SKM-1 (cell line): ENCODE results near the gene CSTB.

Experiments used
- DNase-seq: peaks from one replicate; lab custom pipeline; 2025; ENCODE audit not compliant: unreplicated experiment; lab: John Stamatoyannopoulos, UW

CSTB gene

DNA sequence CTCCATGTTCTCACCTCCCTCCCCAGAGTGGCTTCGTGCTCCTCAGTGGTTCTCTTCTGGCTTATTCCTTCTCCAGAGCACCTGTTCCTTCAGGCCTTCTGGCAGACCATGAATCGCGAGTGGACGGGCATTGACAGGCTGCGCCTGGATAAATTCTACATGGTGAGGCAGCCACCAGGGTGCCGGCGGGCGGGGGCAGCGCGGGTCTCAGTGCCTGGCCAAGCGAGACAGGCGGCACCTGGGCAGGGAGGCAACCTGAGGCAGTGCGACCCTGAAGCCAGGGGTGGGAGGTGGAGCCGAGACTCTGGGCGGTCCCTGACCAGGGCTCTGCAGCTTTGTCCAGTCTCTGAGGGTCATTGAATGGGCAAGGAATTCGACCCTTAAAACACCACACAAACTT is 17.1 kb upstream of the CSTB start:
- no peak for DNase-seq

DNA sequence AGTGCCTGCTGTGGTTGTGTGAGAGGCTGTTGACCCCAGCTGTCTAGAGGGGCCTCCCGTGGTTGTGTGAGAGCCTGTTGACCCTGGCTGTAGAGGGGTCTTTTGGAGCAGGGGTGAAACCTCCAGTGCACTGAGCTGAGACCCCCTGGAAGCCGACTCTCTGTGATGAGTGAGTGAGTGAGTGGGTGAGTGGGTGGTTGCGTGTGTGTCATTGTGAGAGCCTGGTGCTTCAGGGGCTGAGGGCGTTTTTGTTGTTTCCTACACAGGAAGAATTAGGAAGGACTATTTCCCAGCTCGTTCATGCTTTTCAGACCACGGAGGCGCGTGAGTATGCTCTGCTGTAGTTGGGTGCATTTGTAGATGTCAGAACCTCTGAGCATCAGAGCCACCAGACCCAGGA is 16.3 kb upstream of the CSTB start:
- no peak for DNase-seq

DNA sequence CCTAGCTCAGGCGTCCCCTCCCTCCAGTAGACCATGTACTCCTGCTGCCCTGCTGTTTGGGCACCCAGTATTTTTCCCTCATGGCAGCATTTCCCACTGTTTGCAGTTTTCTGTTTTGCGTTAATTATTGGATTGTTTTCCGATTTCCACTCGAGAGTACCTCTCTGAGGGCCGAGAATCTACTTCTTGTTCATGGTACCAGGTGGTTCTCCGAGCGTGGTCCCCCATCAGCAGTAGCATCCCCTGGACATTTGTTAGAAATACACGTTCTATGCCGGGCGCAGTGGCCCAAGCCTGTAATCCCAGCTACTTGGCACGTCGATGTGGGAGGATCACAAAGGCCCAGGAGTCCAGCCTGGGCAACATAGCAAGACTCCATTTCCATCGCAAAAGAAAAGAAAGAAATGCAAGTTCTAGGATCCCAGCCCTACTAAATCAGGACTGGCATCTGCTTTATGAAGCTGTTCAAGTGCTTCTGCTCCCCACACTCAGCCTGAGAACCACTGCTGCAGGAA is 14.0 kb upstream of the CSTB start:
- DNase-seq: no peak

GRCh38 chr21:43789276-43790009 is 13.3 kb upstream of the CSTB start, which contains the start of gene RRP1:
TSS of gene RRP1 (plus strand) at chr21:43789577. CDS start at chr21:43789630, 53 bp downstream.
- DNase-seq: peak; percentile 75

DNA sequence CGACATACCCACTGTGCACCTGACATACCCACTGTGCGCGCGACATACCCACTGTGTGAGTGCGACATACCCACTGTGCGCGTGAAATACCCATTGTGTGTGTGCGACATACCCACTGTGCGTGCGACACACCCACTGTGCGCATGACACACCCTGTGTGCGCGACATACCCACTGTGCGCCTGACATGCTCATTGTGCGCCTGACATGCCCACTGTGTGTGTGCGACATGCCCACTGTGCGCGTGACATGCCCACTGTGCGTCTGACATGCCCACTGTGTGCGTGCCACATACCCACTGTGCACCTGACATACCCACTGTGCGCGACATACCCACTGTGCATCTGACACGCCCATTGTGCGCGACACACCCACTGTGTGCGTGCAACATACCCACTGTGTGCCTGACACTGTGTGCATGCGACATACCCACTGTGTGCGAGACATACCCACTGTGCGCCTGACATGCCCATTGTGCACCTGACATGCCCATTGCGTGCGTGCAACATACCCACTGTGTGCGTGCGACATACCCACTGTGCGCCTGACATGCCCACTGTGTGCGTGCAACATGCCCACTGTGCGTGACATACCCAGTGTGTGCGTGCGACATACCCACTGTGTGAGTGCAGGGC is 10.8 kb upstream of the CSTB start:
- DNase-seq: no peak

DNA sequence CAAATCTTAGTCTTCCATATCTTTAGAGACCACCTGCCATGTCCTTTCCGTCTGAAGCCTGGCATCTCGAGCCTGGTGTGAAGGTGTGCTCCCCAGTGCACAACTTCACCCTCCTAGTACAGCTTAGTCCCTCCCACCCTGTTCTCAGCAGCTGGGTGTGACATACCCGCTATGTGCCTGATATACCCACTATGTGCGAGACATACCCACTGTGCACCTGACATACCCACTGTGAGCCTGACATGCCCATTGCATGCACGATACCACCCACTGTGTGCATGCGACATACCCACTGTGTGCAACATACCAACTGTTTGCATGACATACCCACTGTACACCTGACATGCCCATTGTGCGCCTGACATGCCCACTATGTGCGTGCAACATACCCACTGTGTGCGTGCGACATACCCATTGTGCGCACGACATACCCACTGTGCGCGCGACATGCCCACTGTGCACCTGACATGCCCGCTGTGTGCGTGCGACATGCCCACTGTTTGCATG is 10.2 kb upstream of the CSTB start:
- DNase-seq: no peak

DNA sequence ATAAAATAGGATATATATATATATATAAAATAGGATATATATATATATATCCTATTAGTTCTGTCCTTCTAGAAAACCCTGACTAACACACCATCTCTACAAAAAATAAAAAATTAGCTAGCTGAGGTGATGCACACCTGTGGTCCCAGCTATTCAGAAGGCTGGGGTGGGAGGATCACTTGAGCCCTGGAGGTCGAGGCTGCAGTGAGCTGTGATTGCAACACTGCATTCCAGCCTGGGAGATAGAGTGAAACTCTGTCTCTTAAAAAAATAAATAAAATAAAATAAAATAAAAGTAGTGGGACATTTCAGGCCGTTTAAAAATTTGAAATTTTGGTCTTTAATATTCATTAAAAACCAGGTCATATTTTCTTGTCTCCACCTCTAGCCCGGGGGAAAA is 9.0 kb upstream of the CSTB start:
- DNase-seq: no peak

- DNase-seq: no peak
These were observed 7.1 kb upstream of the CSTB start for GRCh38 chr21:43783098-43783700.

DNA sequence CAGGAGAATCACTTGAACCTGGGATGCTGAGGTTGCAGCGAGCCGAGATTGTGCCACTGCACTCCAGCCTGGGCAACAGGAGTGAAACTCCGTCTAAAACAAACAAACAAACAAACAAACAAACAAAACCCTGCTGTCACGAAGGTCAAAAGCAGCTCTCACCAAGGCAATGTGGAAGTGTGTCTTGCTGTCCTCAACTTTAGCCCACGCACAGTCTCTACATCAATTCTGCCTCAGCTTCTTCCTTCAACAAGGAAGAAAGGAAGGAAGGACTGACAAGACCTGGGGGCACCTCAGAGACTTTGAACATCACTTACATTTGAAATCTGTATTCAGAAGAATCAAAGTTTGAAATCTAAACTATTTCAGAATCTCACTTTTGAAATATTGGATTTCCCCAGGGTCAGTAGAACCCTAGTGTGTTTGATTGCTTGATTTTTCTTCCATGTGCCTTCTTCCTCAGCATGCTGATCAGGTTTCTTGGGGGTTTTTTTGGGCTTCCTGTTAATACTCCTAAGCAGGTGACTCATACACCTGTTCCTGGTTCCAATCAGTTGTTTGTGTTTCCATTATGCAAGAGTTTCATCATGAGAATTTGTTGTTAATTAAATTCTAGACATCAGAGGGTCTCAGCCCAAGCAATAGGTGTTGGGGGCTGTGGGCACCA is 6.5 kb upstream of the CSTB start:
- no peak for DNase-seq

- DNase-seq: no peak
These were observed 5.7 kb upstream of the CSTB start for GRCh38 chr21:43781846-43782245.

DNA sequence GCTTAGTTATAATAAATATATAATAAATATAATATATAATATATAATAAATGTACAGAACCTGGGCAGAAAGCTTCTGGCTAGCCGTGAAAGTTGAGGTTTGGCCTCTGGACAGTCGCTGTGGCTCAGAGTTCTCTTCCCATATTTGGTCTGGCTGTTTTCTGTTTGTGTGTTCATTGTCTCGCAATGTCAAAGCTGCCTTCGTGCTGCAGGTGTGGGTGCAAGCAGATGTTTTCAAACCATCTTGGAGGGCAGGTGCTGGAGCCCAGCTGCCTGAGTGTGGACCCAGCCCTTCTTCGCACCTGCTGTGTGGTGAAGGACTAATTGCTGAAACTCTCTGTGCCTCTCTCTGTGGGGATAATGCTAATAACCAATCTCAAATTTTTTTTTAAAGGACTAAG is 3.6 kb upstream of the CSTB start:
- no peak for DNase-seq

- no peak for DNase-seq
These were observed 2.6 kb upstream of the CSTB start for GRCh38 chr21:43778469-43779335.

GRCh38 chr21:43777953-43778352 is 1.8 kb upstream of the CSTB start:
- DNase-seq: no peak

GRCh38 chr21:43775190-43775589 is 918 bp downstream of the CSTB start:
- DNase-seq: no peak

DNA sequence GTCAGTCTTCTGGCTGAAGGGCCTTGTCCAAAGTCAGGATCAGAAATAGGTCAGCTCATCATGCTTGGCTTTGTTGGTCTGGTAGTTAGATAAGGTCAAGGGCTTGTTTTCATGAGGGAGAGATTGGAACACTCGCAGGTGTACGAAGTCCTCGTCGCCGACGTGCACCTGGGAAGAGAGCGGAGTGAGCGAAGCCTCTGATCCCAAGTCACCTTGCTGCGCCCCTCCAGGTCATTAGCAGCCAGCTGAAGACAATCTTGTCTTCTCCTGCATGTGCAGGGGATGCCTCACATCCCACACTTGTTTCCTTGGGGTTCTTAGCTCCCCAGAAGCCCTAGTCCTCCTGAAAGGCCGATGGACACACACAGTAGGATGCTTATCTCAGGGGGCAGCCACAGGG is 1.9 kb downstream of the CSTB start:
- no peak for DNase-seq

DNA sequence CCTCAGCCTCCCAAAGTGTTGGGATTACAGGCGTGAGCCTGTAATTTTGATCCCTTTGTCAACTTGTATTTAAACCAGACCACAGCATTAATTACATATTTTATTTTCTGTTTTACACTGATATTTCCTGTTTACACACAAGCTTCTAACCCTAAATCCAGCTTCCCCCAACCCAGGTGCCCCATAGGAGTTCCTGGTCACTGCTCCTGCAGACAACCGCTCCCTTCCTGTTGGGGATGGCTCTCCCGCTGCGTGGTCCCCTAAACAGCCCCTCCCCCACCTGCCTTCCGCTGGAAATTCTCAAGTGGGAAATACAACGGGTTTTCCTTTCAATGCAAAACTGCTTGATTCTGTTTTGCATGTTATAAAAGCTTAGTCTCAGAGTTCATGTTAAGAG is 3.7 kb downstream of the CSTB start:
- no peak for DNase-seq

DNA sequence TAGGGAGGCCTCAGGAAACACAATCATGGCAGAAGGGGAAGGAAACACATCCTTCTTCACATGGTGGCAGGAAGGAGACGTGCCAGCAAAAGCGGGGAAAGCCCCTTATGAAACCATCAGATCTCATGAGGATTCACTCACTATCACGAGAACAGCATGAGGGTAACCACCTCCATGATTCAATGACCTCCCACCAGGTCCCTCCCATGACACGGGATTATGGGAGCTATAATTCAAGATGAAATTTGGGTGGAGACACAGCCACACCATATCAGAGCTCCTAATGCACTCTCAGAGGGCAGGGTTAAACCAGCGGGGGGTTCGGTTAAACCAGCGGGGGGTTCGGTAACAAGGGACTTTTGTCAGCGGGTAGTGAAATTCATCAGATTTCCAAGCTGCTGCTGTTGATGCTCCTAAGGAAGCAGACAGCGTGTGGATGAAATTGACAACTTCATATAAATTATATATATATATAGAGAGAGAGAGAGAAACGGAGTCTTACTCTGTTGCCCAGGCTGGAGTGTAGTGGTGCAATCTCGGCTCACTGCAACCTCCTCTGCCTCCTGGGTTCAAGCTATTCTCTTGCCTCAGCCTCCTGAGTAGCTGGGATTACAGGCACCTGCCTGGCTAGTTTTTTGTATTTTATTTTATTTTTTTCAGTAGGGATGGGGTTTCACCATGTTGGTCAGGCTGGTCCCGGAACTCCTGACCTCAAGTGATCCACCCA is 4.2 kb downstream of the CSTB start:
- DNase-seq: no peak

GRCh38 chr21:43771199-43771675 is 4.9 kb downstream of the CSTB start:
- DNase-seq: no peak

- DNase-seq: no peak
These were observed 5.9 kb downstream of the CSTB start for GRCh38 chr21:43770066-43770655.
